Keratinocyte (primary cell): Measurements from ENCODE around the gene MPV17L2. TPM values are rescaled to one million over a fixed set of nuclear protein-coding genes. Genes with fewer than 3 reads are reported as not detected.

Source experiments
- DNase-seq: peaks from one replicate; pipeline ENCODE4 v3.0.0-alpha.2; 2011; ENCODE audit warnings: low read depth, missing footprints, low spot score
- FAIRE-seq: peaks from 2 replicates; lab custom pipeline; 2011; peaks lifted over from hg19 to GRCh38; lab: Jason Lieb, UNC
- H2AFZ ChIP-seq: 2 replicates; pipeline ENCODE4 v1.6.0; 2012; ENCODE audit warnings: low read length, control low read depth, inconsistent platforms; ENCODE audit not compliant: control insufficient read depth
- H3K27ac ChIP-seq: 2 replicates; pipeline ENCODE4 v1.5.1; 2011; ENCODE audit warnings: low read length; ENCODE audit not compliant: control insufficient read depth, insufficient read depth
- H3K27me3 ChIP-seq: 3 replicates; pipeline ENCODE4 v1.6.0; 2011; ENCODE audit warnings: low read length; ENCODE audit not compliant: control insufficient read depth, insufficient read depth; ENCODE audit errors: extremely low read depth
- H3K36me3 ChIP-seq, 2 experiments: 2 replicates in 1 of 2; 3 replicates in 1 of 2; pipeline ENCODE4 v1.5.1; 2011; ENCODE audit warnings: low read length in 2 of 2, mild to moderate bottlenecking in 1 of 2; ENCODE audit not compliant: control insufficient read depth in 2 of 2, insufficient read depth in 2 of 2; ENCODE audit errors: extremely low read depth in 1 of 2
- H3K4me1 ChIP-seq: 3 replicates; pipeline ENCODE4 v1.5.1; 2011; ENCODE audit warnings: low read length; ENCODE audit not compliant: control insufficient read depth, insufficient read depth; ENCODE audit errors: extremely low read depth
- H3K4me2 ChIP-seq: 3 replicates; pipeline ENCODE4 v1.6.0; 2011; ENCODE audit warnings: low read depth, low read length; ENCODE audit not compliant: control insufficient read depth, insufficient read depth; ENCODE audit errors: extremely low read depth
- H3K4me3 ChIP-seq, 3 experiments: fragments of 200-600 bp in 1 of 3; sonication (generic) in 1 of 3; 2 replicates in 2 of 3; 3 replicates in 1 of 3; pipeline ENCODE4 v1.5.1; 2011 to 2016; ENCODE audit warnings: low read length in 3 of 3, mild to moderate bottlenecking in 3 of 3, control low read depth in 2 of 3, inconsistent platforms in 1 of 3, low read depth in 1 of 3, mixed read lengths in 1 of 3, mixed run types in 1 of 3, moderate library complexity in 1 of 3; ENCODE audit not compliant: control insufficient read depth in 2 of 3, insufficient read depth in 2 of 3; ENCODE audit errors: extremely low read depth in 1 of 3
- H3K79me2 ChIP-seq: 2 replicates; pipeline ENCODE4 v1.6.0; 2012; ENCODE audit warnings: low read length; ENCODE audit not compliant: control insufficient read depth, insufficient read depth
- H3K9ac ChIP-seq: 3 replicates; pipeline ENCODE4 v1.6.0; 2011; ENCODE audit warnings: low read length; ENCODE audit not compliant: control insufficient read depth, insufficient read depth; ENCODE audit errors: extremely low read depth
- H3K9me1 ChIP-seq: 3 replicates; pipeline ENCODE4 v1.6.0; 2011; ENCODE audit warnings: low read length; ENCODE audit not compliant: control insufficient read depth, insufficient read depth; ENCODE audit errors: extremely low read depth
- H3K9me3 ChIP-seq: 2 replicates; pipeline ENCODE4 v1.5.1; 2012; ENCODE audit warnings: low read depth, low read length; ENCODE audit not compliant: control insufficient read depth
- H4K20me1 ChIP-seq: 3 replicates; pipeline ENCODE4 v1.6.0; 2011; ENCODE audit warnings: low read length; ENCODE audit not compliant: control insufficient read depth, insufficient read depth; ENCODE audit errors: extremely low read depth
- CTCF ChIP-seq, 3 experiments: IDR thresholded peaks in 1 of 3; conservative IDR thresholded peaks in 1 of 3; optimal IDR thresholded peaks in 1 of 3; 2 replicates in 2 of 3; 3 replicates in 1 of 3; pipeline versions ENCODE3 to v1.5.1; 2011; ENCODE audit warnings: low read length in 3 of 3, mild to moderate bottlenecking in 3 of 3, moderate library complexity in 2 of 3, control low read depth in 1 of 3, inconsistent platforms in 1 of 3; ENCODE audit not compliant: insufficient read depth in 2 of 3; ENCODE audit errors: extremely low read depth in 1 of 3
- EZH2 ChIP-seq: IDR thresholded peaks from one replicate; pipeline ENCODE4 v1.6.1; 2012; ENCODE audit warnings: inconsistent platforms, mild to moderate bottlenecking, low read length, moderate library complexity
- dilution Hi-C: fragments of 300-500 bp; cut with MboI; formaldehyde crosslinking; loops from one replicate; pipeline ENCODE4 v1.7.0; 2020; ENCODE audit warnings: low sequenced_read_pairs; ENCODE audit not compliant: extremely low pct_ligation_motif_present
- polyA plus RNA-seq, 5 experiments: library from polyadenylated mRNA; depleted of rRNA in 3 of 5; stranded (reverse) in 3 of 5; stranded (forward) in 1 of 5; unstranded in 1 of 5; fragments of >200 nt; gene quantifications; 1 replicate in 1 of 5; 2 replicates in 3 of 5; 3 replicates in 1 of 5; pipeline versions ENCODE4 v1.2.1 to v1.2.3, GENCODE V29; 2011 to 2012; ENCODE audit warnings: missing spikeins in 2 of 5, low read depth in 1 of 5, low replicate concordance in 1 of 5

MPV17L2 gene
- polyA plus RNA-seq, 1 donor (not counting 4 experiments of a cell fraction or from before 2014, with no cell fraction given) = 26.3 TPM

GRCh38 chr19:18165794-18166544 lies 27.0 kb upstream of the MPV17L2 start:
- peaks cover 8% of the 10 kb centered on the region for H3K4me1 ChIP-seq
- DNase-seq (no peak), FAIRE-seq (no peak)
- H3K9me3 ChIP-seq = no peaks in the 10 kb centered on the region
- no peaks in the 10 kb centered on the region for H3K9me1 ChIP-seq
- H3K36me3 ChIP-seq = peaks cover 38 to 44% of the 10 kb centered on the region in 2 experiments
- no peak overlapping the region for H2AFZ ChIP-seq
- dilution Hi-C loops = no loop called here
- H3K4me3 ChIP-seq = no peak overlapping the region
- H4K20me1 ChIP-seq = no peaks in the 10 kb centered on the region
- no peaks in the 10 kb centered on the region for H3K27me3 ChIP-seq
- no peak for TF ChIP-seq CTCF (optimal IDR thresholded peaks at IDR 0.05 in 1 of 3, IDR thresholded peaks at IDR 0.05 in 1 of 3, conservative IDR thresholded peaks at IDR 0.05 in 1 of 3; ENCODE audit: extremely low read depth in 1 of 3, insufficient read depth in 2 of 3, low read length in 3 of 3)
- TF ChIP-seq EZH2 = no peak
- H3K79me2 ChIP-seq = no peaks in the 10 kb centered on the region
- H3K4me2 ChIP-seq = no peak overlapping the region
- no peak overlapping the region for H3K27ac ChIP-seq
- no peak overlapping the region for H3K9ac ChIP-seq

- TF ChIP-seq EZH2 (no peak), CTCF (optimal IDR thresholded peaks at IDR 0.05 in 1 of 3, IDR thresholded peaks at IDR 0.05 in 1 of 3, conservative IDR thresholded peaks at IDR 0.05 in 1 of 3; ENCODE audit: extremely low read depth in 1 of 3, insufficient read depth in 2 of 3, low read length in 3 of 3) (no peak)
- Histone ChIP-seq H3K36me3 (peaks cover 38 to 40% of the 10 kb centered on the region in 2 experiments), H3K4me3 (no peak overlapping the region), H3K9me3 (no peaks in the 10 kb centered on the region), H3K79me2 (no peaks in the 10 kb centered on the region), H4K20me1 (peaks cover 4% of the 10 kb centered on the region), H3K4me1 (peaks cover 1% of the 10 kb centered on the region), H3K9me1 (no peaks in the 10 kb centered on the region), H3K27me3 (no peaks in the 10 kb centered on the region), H3K27ac (no peak overlapping the region), H3K4me2 (no peak overlapping the region), H3K9ac (no peak overlapping the region), H2AFZ (no peak overlapping the region)
- dilution Hi-C loops = no loop called here
- no peak for FAIRE-seq
- no peak for DNase-seq
Observed at GRCh38 chr19:18167011-18167410, 26.0 kb upstream of the MPV17L2 start.
